ENCODE data around the gene CTIF. TPM values are rescaled to one million over a fixed set of nuclear protein-coding genes. Genes with fewer than 3 reads are reported as not detected.

CTIF gene
- polyA plus RNA-seq, 1 of the 3 experiments (the other 2 are of a cell fraction): 47.2 TPM

GRCh38 chr18:48554610-48555400 lies 16.0 kb downstream of the CTIF start:
- no peak for TF ChIP-seq ELF1 (IDR thresholded peaks at IDR 0.05)
- TF ChIP-seq NFIC (IDR thresholded peaks at IDR 0.05; ENCODE audit: borderline replicate concordance): no peak
- TF ChIP-seq USF2 (IDR thresholded peaks at IDR 0.05; ENCODE audit: borderline replicate concordance, low read depth, low read length): no peak
- no peak for TF ChIP-seq SIN3A (IDR thresholded peaks at IDR 0.05; ENCODE audit: borderline replicate concordance, low read depth, low read length)
- no peak for TF ChIP-seq NRF1 (IDR thresholded peaks at IDR 0.05; ENCODE audit: low read depth, low read length)
- no peak for TF ChIP-seq MXI1 (IDR thresholded peaks at IDR 0.05; ENCODE audit: low read depth, low read length)
- no peak for TF ChIP-seq GATA2 (CRISPR knock-in tag; IDR thresholded peaks at IDR 0.05)
- no peak for TF ChIP-seq IRF3 (IDR thresholded peaks at IDR 0.05; ENCODE audit: low read depth, low read length)
- no peak for TF ChIP-seq SMC3 (IDR thresholded peaks at IDR 0.05; ENCODE audit: low read depth, low read length)
- no peak for TF ChIP-seq RCOR1 (IDR thresholded peaks at IDR 0.05; ENCODE audit: low read length)
- no peak for TF ChIP-seq YY1 (IDR thresholded peaks at IDR 0.05; ENCODE audit: low read depth)
- TF ChIP-seq, protein P1, sequence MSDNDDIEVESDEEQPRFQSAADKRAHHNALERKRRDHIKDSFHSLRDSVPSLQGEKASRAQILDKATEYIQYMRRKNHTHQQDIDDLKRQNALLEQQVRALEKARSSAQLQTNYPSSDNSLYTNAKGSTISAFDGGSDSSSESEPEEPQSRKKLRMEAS (IDR thresholded peaks at IDR 0.05; ENCODE audit: low read depth): no peak
- no peak for TF ChIP-seq REST (IDR thresholded peaks at IDR 0.05; ENCODE audit: low read depth, low read length)
- TF ChIP-seq FOXJ3 (CRISPR knock-in tag; IDR thresholded peaks at IDR 0.05): no peak
- no peak for TF ChIP-seq GABPA (IDR thresholded peaks at IDR 0.05; ENCODE audit: low read depth)
- no peak for TF ChIP-seq RAD21 (IDR thresholded peaks at IDR 0.05; ENCODE audit: low read length)
- TF ChIP-seq CHD2 (IDR thresholded peaks at IDR 0.05; ENCODE audit: low read length, partially characterized antibody): no peak
- no peak for TF ChIP-seq JUND (IDR thresholded peaks at IDR 0.05)
- TF ChIP-seq USF1 (IDR thresholded peaks at IDR 0.05; ENCODE audit: borderline replicate concordance, low read depth): no peak
- no peak for TF ChIP-seq FOSL2 (IDR thresholded peaks at IDR 0.05; ENCODE audit: borderline replicate concordance, low read depth)
- Histone ChIP-seq H3K4me2 (no peak overlapping the region), H3K79me2 (ENCODE audit: insufficient read depth) (peaks cover 99% of the 10 kb centered on the region), H3K36me3 (replicated peaks in 1 of 2; ENCODE audit: control insufficient read depth in 1 of 2, insufficient read depth in 2 of 2, low read length in 1 of 2) (peaks cover 13 to 26% of the 10 kb centered on the region in 2 experiments), H3K4me3 (ENCODE audit: low read depth in 2 of 2, low read length in 1 of 2) (no peak overlapping the region), H3K9me2 (no peaks in the 10 kb centered on the region), H3K4me1 (ENCODE audit: control insufficient read depth in 1 of 2, insufficient read depth in 2 of 2, low read depth in 1 of 2, low read length in 1 of 2) (peaks cover 0 to 10% of the 10 kb centered on the region in 2 experiments; a peak in 1 of 4 replicates), H2AFZ (ENCODE audit: low read depth) (no peak overlapping the region), H3K9me3 (no peaks in the 10 kb centered on the region), H3F3A (replicated peaks; ENCODE audit: insufficient read depth) (peaks cover 15% of the 10 kb centered on the region), H3K27me3 (ENCODE audit: insufficient read depth) (no peaks in the 10 kb centered on the region), H4K20me1 (ENCODE audit: insufficient read depth) (peaks cover 58% of the 10 kb centered on the region), H3K9ac (no peak overlapping the region), H3K27ac (ENCODE audit: low read depth in 2 of 2, low read length in 1 of 2) (no peak overlapping the region)
- DNase-seq: no peak
- 98% methylated on average over 5 of the region's 7 CpGs for WGBS (ENCODE audit: low lambda C conversion rate)
- CTCF ChIA-PET: interaction anchor here (1.3 kb wide), 1 partner anchor 50 kb away, joined by 3 read pairs; no protein-coding TSS in a partner anchor
- POLR2A ChIA-PET: no interaction called here

All from SK-N-SH (cell line).